GM19099 (cell line): ENCODE results near the gene TBL1X.

Source experiments
- POLR2A ChIP-seq: IDR thresholded peaks from 3 replicates; pipeline ENCODE4 v1.6.1; 2011; ENCODE audit warnings: low read depth; ENCODE audit not compliant: insufficient read length; ENCODE audit errors: extremely low read depth

The TBL1X gene

DNA sequence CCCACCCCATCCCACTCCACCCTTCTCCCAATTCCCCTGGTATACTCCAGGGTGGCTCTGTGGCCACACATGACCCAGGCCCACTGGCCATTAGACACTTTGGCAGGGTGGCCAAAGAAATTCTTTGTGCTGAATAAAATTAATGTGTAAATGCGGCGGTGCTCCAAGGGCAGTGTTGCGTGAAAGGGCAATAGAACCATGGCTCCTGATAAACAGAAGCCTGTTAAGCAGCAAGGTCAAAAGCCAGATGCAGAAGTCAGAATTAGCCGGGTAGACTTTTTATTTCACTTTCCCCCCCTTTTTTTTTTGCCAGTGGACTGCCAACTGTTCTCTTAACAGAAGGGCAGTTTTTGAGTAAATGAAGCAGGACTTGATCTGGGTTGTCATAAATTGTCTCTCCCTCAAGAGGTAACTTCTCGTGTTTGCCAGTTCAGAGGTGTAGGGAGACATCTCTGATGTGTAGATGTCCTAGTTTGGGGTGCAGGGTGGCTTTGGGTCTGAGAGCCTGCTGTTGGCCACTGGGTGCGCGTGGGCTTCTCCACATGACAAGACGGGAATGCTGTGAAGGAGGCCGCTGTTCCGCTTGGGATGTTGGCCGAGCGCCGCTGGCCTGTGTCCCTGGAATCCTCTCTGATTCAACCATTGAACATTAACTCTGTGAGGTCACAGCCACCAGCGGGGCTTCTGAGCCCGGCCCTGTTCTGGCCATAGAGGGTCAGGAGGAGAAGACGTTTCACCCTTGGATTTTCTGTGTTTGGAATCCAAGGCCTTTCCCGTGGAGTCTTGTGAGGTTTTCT is 139.5 kb downstream of the TBL1X start:
- no peak for TF ChIP-seq POLR2A

DNA sequence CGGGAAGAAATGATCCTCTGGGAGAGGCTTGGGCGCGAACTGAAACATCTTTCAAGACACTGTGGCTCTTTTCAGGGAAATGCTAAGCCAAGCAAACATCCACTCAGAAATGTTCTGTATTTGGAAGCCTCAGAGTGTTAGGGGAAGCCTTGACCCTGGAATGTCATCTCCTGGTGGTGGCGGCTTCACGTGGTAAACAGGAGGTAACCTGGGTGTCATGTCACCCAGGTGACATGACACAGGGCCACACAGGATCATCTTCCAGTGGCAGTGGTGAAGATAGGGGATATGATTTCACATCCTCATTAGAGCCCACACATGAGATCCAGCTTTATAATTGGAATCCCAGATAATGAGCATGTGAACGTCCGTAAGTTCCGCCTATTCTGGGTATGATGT is 140.0 kb downstream of the TBL1X start:
- TF ChIP-seq POLR2A, result no peak

DNA sequence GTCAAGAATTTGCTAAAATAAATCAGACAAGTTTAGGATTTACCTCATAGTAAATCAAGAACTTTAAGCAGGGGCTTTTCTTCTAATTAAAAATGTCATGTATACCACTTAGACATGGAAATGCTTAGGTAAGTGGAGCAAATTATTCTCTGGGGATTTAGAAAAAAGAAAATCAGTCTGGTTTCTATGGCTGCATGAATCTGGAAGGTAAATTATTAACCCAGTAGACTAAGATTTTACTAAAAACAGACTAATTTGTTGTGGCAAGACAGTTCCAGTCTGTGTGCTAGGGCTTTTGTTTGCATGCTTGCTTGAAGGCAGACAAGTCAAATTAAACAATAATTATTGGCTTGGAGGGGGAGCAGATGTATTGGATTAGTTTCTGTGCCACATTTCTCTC is 140.6 kb downstream of the TBL1X start:
- no peak for TF ChIP-seq POLR2A

DNA sequence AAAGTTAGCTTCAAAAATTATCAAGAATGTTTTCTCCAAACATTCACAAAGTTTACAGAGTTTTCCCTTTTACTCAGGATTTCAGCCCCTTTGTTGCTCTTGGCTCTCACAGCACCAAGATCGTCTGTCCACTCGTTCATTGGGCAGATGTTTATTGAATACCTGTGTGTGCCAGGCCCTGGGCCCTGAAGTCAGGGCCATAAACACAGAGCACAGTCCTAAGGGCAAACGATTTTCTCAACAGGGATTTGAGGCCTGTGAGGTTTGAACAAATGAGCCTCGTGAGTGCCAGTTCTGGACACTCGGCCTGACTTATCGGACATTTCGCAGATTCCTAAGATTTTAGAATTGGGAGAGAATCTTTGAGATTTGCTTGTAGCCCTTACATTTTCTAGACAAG is 142.1 kb downstream of the TBL1X start:
- TF ChIP-seq POLR2A, result no peak

DNA sequence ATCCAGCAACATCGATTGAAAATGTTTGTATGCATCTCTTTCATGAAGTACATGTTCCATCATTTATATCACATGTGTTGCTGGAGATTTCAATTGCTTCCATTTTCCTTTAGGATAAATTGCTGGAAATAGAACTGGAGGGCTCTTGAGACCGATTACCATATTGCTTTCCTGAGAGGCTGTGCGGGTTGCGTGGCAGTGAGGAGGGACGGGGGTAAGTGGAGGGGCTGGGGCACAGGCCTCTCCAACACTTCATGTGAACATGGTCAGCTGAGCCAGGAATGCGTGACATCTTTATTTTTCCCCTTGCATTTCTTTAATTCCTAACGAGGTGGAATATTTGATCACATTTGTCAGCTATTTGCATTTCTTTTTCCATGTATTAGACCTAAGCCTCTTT is 144.6 kb downstream of the TBL1X start:
- TF ChIP-seq POLR2A, result no peak

DNA sequence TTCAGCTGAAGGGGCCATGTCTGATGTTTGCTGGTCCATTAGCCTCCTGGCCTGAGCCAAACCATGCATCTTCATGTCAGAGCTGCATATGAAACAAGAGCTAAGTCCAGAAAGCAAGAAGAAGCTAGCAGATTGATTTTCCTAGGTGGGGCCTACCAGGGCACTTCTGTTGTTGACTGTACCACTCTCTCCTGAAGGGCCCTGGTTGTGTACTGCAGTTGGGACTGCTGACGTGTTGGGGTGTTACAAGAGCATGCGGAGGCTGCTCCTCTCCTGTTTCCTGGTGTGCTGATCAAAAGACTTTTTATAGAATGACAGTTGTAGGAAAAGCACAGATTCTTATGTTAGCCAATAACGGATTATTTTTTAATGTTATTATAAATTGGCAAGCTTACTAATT is 145.1 kb downstream of the TBL1X start:
- no peak for TF ChIP-seq POLR2A

DNA sequence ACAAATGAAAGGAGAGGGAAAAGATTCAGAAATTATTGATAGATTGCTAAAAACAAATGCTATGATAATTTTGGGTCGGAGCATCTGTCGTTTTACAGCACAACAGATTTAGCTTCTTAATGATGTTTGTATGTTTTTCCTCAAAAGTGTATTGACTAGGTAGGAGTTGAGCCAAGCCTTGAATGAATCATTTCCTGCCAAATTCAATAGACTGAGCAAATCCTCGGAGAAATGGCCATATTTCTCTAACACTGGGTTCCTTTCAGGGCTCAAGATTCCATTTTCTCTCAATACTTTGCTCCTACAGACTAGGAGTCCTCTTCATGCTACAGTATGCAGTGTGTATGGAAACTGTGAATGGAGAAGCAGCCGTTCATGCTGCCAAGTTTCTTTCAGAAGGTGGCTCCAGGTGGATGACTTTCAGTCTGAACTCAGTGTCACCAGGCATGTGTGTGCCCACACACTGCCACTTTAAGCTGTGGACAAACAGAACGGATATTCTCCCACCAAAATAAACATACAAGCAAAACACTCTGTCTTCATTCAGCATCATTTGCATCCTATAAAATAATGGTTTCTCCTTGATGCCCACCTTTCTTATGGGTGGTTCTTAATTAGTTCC is 146.0 kb downstream of the TBL1X start:
- TF ChIP-seq POLR2A, result no peak

DNA sequence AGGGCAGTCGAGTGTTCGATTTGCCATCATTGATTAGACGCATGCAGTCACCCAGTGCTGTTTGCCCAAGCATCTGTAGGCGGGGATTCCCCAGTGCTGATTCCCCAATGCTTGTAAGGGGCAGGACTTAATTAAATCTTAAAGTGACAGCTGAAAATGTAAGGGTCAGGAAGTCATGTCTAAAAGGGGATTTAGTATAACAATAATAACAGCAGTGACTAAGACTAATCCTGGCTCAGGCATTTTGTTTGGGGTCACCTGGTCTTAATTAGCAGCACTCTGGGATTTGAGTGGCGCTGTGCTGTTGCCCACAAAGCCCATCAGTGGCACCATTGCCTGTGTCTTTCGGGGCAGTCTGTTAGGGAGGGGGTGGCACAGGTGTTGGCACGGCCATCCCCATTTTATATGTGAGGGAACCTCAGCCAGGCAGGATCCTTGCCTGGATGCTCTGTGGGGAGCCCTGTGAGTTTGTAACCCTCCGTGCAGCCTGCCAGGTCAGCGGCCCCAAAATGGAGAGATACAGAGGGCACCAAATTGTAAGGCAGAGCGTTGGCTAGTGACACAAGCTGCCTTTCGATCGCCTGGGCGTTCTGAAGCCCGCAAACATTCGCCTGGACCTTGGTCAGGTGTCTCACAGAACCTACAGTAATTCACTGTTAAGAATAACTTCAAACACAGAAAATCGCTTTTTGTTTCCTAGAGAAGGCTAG is 146.7 kb downstream of the TBL1X start:
- TF ChIP-seq POLR2A, result no peak

DNA sequence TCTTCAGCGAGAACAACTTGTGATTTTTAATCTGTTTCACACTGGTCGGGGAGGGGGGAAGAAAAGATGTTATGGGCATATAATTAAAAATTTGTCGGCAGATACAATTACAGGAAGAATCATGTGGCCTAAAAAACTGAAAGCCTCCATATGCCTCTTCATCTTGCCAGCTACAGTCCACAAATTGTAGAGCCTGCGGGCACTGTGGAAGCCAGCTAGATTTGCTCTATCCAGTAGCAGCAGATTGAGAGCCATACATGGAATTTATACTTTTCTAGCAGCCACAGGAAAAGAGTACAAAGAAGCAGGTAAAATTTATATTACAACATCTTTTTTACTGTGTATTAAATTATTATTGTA is 147.3 kb downstream of the TBL1X start:
- TF ChIP-seq POLR2A, result no peak

DNA sequence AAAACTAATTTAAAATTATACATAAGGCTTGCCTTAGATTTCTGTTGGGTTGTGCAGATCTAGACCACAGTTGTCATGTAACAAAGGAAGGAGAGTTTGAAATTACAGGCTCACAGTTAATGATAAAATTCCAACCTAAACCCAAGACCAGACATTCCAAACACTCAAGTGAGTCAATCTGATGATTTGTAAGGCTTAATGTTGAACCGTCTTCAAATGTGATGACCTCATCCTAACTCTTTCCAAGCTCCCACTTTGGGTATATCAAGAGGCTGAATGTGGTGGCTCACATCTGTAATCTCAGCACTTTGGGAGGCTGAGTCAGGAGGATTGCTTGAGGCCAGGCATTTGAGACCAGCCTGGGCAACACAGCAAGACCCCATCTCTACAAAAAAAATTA is 149.2 kb downstream of the TBL1X start:
- TF ChIP-seq POLR2A, result no peak

DNA sequence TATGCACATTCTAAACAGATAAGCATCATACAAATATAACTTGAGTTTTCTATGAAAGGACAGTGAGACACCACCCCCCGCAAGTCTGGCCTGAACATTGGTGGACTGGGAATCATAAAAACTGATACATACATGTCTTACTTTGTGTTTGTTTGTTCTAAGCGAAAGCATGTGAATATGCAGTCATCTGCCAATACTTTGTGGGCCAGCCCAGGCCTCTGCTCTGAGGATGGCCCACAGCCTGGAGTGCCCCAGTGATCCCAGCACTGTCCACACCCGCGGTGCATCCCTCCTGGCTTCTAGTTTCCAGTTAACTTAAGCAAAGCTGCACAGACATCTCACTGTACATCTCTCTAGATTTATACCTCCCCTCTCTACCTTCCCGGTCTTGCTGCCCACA is 154.3 kb downstream of the TBL1X start:
- no peak for TF ChIP-seq POLR2A

DNA sequence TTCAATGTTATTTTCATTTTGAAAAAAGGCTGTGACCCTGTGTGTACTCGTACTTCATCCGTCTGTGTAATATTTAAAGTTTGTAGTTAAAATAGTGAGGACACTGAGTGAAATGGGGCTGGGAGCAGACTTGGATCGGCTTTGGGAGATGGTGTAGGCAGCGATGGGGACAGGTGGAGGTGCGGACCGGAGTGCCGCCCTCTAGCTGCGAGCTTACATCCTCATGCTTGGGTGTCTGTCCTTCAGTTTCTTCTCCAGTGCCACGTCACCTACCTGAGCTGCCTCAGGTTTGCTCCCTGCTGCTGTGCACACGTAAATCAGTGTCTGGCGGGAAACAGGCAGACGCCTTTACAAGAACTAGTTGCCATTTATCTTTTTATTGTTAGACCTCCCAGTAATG is 154.7 kb downstream of the TBL1X start:
- TF ChIP-seq POLR2A, result no peak

DNA sequence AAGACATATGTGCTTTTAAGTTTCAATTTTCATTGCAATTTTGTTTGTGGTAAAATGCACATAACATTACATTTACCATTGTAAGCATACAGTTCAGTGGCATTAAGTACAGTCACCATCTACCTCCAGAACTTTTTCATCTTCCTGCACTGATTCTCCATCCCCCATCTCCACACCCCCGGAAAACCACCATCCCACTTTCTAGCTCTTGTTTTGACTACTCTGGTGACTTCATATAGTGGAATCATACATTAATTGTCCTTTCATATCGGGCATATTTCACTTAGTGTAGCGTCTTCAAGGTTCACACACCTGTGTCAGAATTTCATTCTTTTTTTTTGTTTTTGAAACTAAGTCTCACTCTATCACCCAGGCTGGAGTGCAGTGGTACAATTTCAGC is 157.3 kb downstream of the TBL1X start:
- TF ChIP-seq POLR2A, result no peak

DNA sequence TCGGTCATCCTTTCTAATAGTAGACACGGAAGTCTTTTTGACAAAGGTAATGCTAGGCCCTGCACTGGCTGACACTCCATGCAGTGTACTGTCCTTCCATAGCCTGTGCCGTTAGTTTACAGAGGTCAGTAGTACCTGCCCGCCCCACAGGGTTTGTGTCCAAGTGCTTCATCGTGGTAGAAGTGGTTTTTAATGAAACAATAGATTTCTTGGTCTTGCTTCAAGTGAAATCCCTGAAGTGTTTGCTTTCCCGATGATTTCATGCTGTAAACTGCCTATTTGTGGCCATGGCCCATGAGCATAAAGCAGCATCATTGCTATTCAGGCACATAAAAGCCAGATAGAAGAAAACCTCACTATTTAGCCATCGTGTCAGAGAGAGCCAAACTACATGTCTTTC is 161.5 kb downstream of the TBL1X start:
- TF ChIP-seq POLR2A, result no peak

DNA sequence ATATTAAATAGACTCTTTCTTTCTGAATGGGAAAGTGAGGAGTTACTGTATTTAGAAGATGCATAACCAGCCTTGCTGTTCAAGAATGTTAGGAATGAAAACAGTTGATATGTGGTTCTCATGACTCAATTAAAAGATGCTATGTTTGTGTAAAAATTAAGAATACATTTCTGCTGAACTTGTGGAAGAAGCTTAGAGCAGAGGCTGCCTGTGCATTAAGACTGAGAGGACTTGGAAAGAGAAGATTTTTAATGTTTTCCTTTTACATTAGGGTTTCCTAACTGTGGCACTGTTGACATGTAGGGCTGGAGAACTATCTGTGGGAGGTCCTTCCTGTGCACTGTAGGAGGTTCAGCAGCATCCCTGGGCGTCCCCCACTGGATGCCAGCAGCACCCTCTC is 163.1 kb downstream of the TBL1X start:
- TF ChIP-seq POLR2A, result no peak
